Heart left ventricle (tissue), 16 donors: ENCODE measurements around the gene RPGR. TPM values are rescaled to one million over a fixed set of nuclear protein-coding genes. Genes with fewer than 3 reads are reported as not detected.
A peak's percentile ranks its signal among the peaks of the same experiment; 100 is the strongest.

Source experiments
- ATAC-seq, 4 donors: fragments of 200-7000 bp; cut with Tn5 transposase; one replicate each; pipeline ENCODE4 v1.9.1; 2020 to 2022; ENCODE audit warnings: moderate library complexity in 4 of 4, mild to moderate bottlenecking in 3 of 4, moderate number of reproducible peaks in 1 of 4
- DNase-seq, 5 donors: peaks; one replicate each; pipeline ENCODE4 v3.0.0-alpha.2; 2020
- H3K27ac ChIP-seq, 12 donors: fragments of 200-600 bp; sonication (generic) in 4 of 12; one replicate each; pipeline versions ENCODE4 v1.5.0 to v1.8.0; 2016 to 2022; ENCODE audit warnings: mild to moderate bottlenecking in 2 of 12
- H3K27me3 ChIP-seq, 9 donors: fragments of 200-600 bp; sonication (generic) in 2 of 9; one replicate each; pipeline versions ENCODE4 v1.5.1 to v1.8.0; 2016 to 2022; ENCODE audit warnings: mild to moderate bottlenecking in 3 of 9
- H3K36me3 ChIP-seq, 9 donors: fragments of 200-600 bp; sonication (generic) in 2 of 9; one replicate each; pipeline versions ENCODE4 v1.5.0 to v1.8.0; 2018 to 2022; ENCODE audit warnings: mild to moderate bottlenecking in 2 of 9
- H3K4me1 ChIP-seq, 12 donors: fragments of 200-600 bp; sonication (generic) in 4 of 12; one replicate each; pipeline versions ENCODE4 v1.5.0 to v1.8.0; 2016 to 2022; ENCODE audit warnings: mild to moderate bottlenecking in 3 of 12
- H3K4me3 ChIP-seq, 12 donors: fragments of 200-600 bp; sonication (generic) in 4 of 12; one replicate each; pipeline versions ENCODE4 v1.5.0 to v1.8.0; 2017 to 2022; ENCODE audit warnings: mild to moderate bottlenecking in 9 of 12, moderate library complexity in 4 of 12
- H3K9me3 ChIP-seq, 12 donors: fragments of 200-600 bp; sonication (generic) in 4 of 12; one replicate each; pipeline versions ENCODE4 v1.5.0 to v1.8.0; 2016 to 2022; ENCODE audit warnings: mild to moderate bottlenecking in 1 of 12
- POLR2A ChIP-seq, 2 donors: fragments of 450-650 bp; IDR thresholded peaks; one replicate each; pipeline ENCODE4 v1.6.1; 2017; ENCODE audit warnings: antibody characterized with exemption in 2 of 2, mild to moderate bottlenecking in 2 of 2, moderate library complexity in 2 of 2
- WGBS, 4 donors: extraction: QIAGEN DNeasy Blood & Tissue Kit in 2 of 4; methylation state at CpG; one replicate each; pipeline versions ENCODE4 v1.1.5 to v1.1.7; 2013 to 2018; 5-methylcytosine and 5-hydroxymethylcytosine counted together
- intact Hi-C, 10 donors: fragments of 100-400 bp; cut with DNase I; formaldehyde crosslinking; loops; one replicate each; pipeline versions ENCODE4 v1.11.1 to v1.14.2; 2022
- polyA plus RNA-seq, 2 donors: library from polyadenylated mRNA; stranded (reverse); fragments of 200-250 nt; gene quantifications; one replicate each; pipeline ENCODE4 v1.2.3, GENCODE V29; 2013
- total RNA-seq, 9 donors: library from RNA; depleted of rRNA in 2 of 9; stranded (reverse); fragments of >200 nt in 2 of 9; fragmentation: NEBNext Ultra II Directional in 3 of 9; extraction: Animal tissue kit (Norgen Biotek cat#: 25700) in 3 of 9; gene quantifications; one replicate each; pipeline versions ENCODE4 v1.1.0 to v1.2.4, GENCODE V29; 2016 to 2023
- TF ChIP-seq, protein P1 (sequence below), 12 donors: fragments of 200-600 bp; sonication (generic) in 4 of 12; IDR thresholded peaks; one replicate each; pipeline versions ENCODE4 v1.5.0 to v1.8.0; 2018 to 2022; ENCODE audit warnings: antibody characterized with exemption in 12 of 12, mild to moderate bottlenecking in 5 of 12
- donor health status: ischemic (EF 13 %, LVEDD 7.1; RV severe dilation, severe dysfunction).
- donor health status: healthy with polysubstance abuse.
- donor health status: DM: no; HTN: yes; CAD: no.
- donor health status: DM: no; HTN: no; CAD: no.
- donor health status: ischemic (EF 25% LVEDD 6.9; RV normal size, moderate dysfunction).
- donor health status: ischemic (EF 25% LVEDD 5.7; RV mildly dilated, moderate dysfunction).
- donor health status: healthy.
- donor health status: DM: yes; HTN: yes; CAD: no.
- donor health status: ischemic (EF 35%, LVEDD 5.7; RV mildly dilated, moderate dysfunction).
- donor health status: nonischemic (EF 11% LVEDD 7.7; RV severe dilation, severe dysfunction).
- donor health status: DM: yes; HTN: yes; CAD: no.
- donor health status: PGD.
- donor health status: ischemic (EF 29% LVEDD 5.4; RV normal size, mild dysfunction).
- donor health status: nonischemic (EF 23%, LVEDD 6.1; RV moderate dilation, normal function).

RPGR gene
- total and polyA plus RNA-seq, 11 donors, result 4.1 to 13.0 (median 6.9) TPM

DNA sequence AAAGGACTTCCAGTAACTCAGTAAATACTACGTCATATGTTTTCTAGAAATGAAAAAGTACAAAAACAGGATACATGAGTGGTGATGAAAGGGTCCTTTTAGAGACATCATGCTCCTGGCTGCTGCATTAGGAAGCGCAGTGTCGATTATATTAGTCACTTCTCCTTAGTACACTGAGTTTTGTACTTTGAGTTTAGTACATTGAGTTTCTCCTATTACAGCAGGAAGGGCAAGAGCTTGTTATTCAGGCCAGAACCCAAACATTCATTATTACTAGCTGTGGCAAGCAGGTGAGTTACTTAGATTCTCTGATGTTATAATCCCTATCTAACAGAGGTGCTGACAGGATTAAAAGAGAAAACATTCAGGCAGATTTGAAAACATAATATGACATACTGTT lies 21.3 kb downstream of the RPGR start:
- H3K27ac ChIP-seq, result peak overlapping the region in 3 of 12 donors; percentile 39 to 53 (median 47)
- WGBS, 4 donors, result 55 to 64% (median 61%) methylated on average over 3 of the region's 3 CpGs
- peak; percentile 44 to 83 (median 70) for ATAC-seq

DNA sequence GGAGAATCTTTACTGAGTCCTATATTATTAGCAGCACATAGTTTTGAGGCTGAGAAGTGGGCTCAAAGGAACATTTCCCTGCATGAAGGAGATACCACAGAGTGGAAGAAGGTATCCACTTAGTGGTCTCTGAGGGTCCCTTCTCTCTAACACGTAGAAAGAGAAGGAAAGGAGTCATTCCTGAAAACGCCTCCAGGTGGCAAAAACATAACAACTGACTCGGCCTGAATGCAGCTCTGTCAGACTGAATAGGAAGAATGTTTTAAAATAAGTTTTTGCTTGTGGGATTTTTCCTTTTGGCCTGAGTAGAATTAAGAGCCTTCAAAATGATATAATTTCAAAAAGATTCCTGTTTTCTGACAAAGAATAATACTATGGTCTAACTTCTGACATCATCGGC lies 23.3 kb downstream of the RPGR start:
- intact Hi-C loops, result no loop called here
- WGBS, 4 donors, result 39 to 59% (median 48%) methylated on average over 4 of the region's 4 CpGs
- no peak for ATAC-seq
- Histone ChIP-seq H3K27me3 (no peaks in the 10 kb centered on the region), H3K9me3 (no peaks in the 10 kb centered on the region), H3K36me3 (peaks cover 0 to 15% (median 0%) of the 10 kb centered on the region in 9 donors), H3K27ac (no peak overlapping the region), H3K4me1 (no peaks in the 10 kb centered on the region), H3K4me3 (no peak overlapping the region)
- no peak for TF ChIP-seq POLR2A (IDR thresholded peaks at IDR 0.05)
- TF ChIP-seq, protein P1, sequence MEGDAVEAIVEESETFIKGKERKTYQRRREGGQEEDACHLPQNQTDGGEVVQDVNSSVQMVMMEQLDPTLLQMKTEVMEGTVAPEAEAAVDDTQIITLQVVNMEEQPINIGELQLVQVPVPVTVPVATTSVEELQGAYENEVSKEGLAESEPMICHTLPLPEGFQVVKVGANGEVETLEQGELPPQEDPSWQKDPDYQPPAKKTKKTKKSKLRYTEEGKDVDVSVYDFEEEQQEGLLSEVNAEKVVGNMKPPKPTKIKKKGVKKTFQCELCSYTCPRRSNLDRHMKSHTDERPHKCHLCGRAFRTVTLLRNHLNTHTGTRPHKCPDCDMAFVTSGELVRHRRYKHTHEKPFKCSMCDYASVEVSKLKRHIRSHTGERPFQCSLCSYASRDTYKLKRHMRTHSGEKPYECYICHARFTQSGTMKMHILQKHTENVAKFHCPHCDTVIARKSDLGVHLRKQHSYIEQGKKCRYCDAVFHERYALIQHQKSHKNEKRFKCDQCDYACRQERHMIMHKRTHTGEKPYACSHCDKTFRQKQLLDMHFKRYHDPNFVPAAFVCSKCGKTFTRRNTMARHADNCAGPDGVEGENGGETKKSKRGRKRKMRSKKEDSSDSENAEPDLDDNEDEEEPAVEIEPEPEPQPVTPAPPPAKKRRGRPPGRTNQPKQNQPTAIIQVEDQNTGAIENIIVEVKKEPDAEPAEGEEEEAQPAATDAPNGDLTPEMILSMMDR (IDR thresholded peaks at IDR 0.05), result peak in 4 of 12 donors; percentile 20 to 30 (median 26)
- DNase-seq, result no peak

More for the DNA sequence above, 21.3 kb downstream of the RPGR start:
- Histone ChIP-seq H3K36me3 (peaks cover 0 to 23% (median 0%) of the 10 kb centered on the region in 9 donors), H3K27me3 (no peaks in the 10 kb centered on the region), H3K4me3 (no peak overlapping the region), H3K4me1 (no peaks in the 10 kb centered on the region), H3K9me3 (no peaks in the 10 kb centered on the region)
- no peak for DNase-seq
- TF ChIP-seq, protein P1 (IDR thresholded peaks at IDR 0.05), result no peak
- TF ChIP-seq POLR2A (IDR thresholded peaks at IDR 0.05), result peak in 1 of 2 donors; percentile 19
- intact Hi-C loops, result no loop called here

DNA sequence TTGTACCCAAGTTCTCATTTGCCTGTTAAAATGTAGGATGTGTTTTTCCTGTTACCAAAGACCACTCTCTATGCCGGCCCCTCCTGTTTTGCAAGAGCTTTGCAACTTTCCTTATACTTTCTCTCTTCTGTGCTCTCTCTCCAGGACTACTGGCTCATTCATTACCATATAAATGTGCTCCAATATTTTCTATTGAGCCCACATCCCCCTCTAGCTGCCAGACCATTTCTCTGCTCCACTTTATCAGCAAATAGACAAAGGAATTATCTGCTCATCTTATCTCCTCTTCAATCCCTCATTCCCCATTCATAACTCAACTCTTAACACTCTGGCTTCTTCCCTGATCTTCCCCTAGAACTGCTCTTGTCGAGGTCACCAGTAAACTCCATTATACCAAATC lies 33.6 kb downstream of the RPGR start:
- no peak for DNase-seq
- no peak overlapping the region for H3K4me3 ChIP-seq
- WGBS, 4 donors, result 52 to 76% (median 69%) methylated on average over 2 of the region's 2 CpGs
- intact Hi-C loops, result no loop called here
- ATAC-seq, result no peak
- TF ChIP-seq, protein P1 (IDR thresholded peaks at IDR 0.05), result no peak
- TF ChIP-seq POLR2A (IDR thresholded peaks at IDR 0.05), result no peak
- peaks cover 0 to 16% (median 0%) of the 10 kb centered on the region in 9 donors for H3K36me3 ChIP-seq
- H3K9me3 ChIP-seq, result peaks cover 0 to 5% (median 0%) of the 10 kb centered on the region in 12 donors
- H3K4me1 ChIP-seq, result no peaks in the 10 kb centered on the region
- peaks cover 0 to 7% (median 0%) of the 10 kb centered on the region in 9 donors for H3K27me3 ChIP-seq
- no peak overlapping the region for H3K27ac ChIP-seq

DNA sequence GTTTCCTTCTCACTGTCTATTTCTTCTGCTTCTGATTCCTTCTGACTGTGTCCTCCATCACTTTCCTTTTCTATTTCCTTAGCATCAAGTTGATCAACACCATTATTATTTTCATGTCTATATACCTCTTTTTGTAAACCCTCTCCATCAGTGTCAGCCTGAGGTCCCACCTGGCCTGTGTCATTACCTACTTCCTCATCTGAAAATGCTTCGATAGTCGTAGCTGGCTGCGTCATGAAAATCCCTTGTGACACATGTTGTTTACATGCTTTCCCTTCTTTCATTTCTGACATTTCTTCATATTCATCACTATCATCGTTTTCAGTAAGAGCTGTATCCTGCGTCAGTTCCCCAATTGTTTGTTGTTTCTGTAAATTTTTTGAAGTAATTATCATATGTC lies 39.6 kb downstream of the RPGR start:
- Histone ChIP-seq H3K4me1 (no peaks in the 10 kb centered on the region), H3K4me3 (no peak overlapping the region), H3K36me3 (peaks cover 0 to 12% (median 0%) of the 10 kb centered on the region in 9 donors), H3K27ac (no peak overlapping the region), H3K27me3 (peaks cover 0 to 5% (median 0%) of the 10 kb centered on the region in 9 donors), H3K9me3 (peaks cover 0 to 5% (median 0%) of the 10 kb centered on the region in 12 donors)
- DNase-seq, result no peak
- 90 to 98% (median 94%) methylated on average over 5 of the region's 5 CpGs for WGBS, 4 donors
- TF ChIP-seq, protein P1 (IDR thresholded peaks at IDR 0.05), result no peak
- TF ChIP-seq POLR2A (IDR thresholded peaks at IDR 0.05), result no peak
- ATAC-seq, result no peak
- intact Hi-C loops, result loop anchor here in 4 of 10 donors (10.0 kb wide), 2 partner anchors 93 to 103 kb away; no protein-coding TSS in a partner anchor
